WTC11 (cell line): ENCODE data around the gene SRRM3.

Experiments
- ELF4 ChIP-seq: sonication (generic); formaldehyde crosslinking; IDR thresholded peaks from 2 replicates; pipeline ENCODE4 v1.8.1; 2022; ENCODE audit warnings: low read depth, mild to moderate bottlenecking, moderate library complexity, missing genetic modification reagents
- ETV6 ChIP-seq: sonication (generic); formaldehyde crosslinking; IDR thresholded peaks from 2 replicates; pipeline ENCODE4 v1.8.1; 2022; ENCODE audit warnings: mild to moderate bottlenecking, missing genetic modification reagents

- TF ChIP-seq ELF4 (CRISPR knock-in tag) (no peak), ETV6 (CRISPR knock-in tag) (no peak)
These were observed 2.5 kb downstream of the SRRM3 start for GRCh38 chr7:76204147-76204546.
